Hepatic stellate cell (primary cell): Measurements from ENCODE around the gene ZBTB1.

Experiments
- DNase-seq: peaks from one replicate; pipeline ENCODE4 v3.0.0; 2011; ENCODE audit warnings: low spot score

Gene ZBTB1

GRCh38 chr14:64572386-64573104 lies 68.0 kb downstream of the ZBTB1 start:
- DNase-seq = no peak

DNA sequence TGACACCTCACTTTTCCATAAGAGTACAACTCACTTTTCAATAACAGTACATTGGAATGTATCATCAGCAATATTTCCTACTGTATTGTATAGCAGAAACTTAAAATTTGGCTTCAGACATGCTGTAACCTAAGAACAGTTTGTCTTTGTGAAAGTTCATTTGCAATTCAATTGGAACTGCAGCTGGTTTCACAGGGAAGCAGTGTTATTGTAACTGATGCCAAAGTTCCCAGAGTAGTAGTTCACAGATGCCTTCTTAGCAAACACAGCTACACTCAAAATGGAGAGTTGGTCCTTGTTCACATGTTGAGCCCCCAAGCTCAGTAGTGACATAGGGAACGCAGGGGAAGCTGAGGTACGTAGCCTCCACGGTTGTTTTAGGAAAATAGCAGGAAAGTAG lies 68.5 kb downstream of the ZBTB1 start:
- no peak for DNase-seq
